Stimulated activated CD8-positive, alpha-beta memory T cell treated with anti-CD3 and anti-CD28 coated beads, Interleukin-7, amount 100 ng/mL, for 24 hours (primary cell): ENCODE data around the gene COL24A1.
"Not testable (repeated sequence)": the region's sequence is repeated elsewhere in the genome, so short reads cannot be mapped to it uniquely, and the experiment has no call there.

Source experiments
- DNase-seq: peaks from one replicate; pipeline ENCODE4 v3.0.0-alpha.2; 2020; ENCODE audit warnings: low read depth

Gene COL24A1

GRCh38 chr1:85888921-85889320 lies 267.7 kb downstream of the COL24A1 start:
- no peak for DNase-seq

DNA sequence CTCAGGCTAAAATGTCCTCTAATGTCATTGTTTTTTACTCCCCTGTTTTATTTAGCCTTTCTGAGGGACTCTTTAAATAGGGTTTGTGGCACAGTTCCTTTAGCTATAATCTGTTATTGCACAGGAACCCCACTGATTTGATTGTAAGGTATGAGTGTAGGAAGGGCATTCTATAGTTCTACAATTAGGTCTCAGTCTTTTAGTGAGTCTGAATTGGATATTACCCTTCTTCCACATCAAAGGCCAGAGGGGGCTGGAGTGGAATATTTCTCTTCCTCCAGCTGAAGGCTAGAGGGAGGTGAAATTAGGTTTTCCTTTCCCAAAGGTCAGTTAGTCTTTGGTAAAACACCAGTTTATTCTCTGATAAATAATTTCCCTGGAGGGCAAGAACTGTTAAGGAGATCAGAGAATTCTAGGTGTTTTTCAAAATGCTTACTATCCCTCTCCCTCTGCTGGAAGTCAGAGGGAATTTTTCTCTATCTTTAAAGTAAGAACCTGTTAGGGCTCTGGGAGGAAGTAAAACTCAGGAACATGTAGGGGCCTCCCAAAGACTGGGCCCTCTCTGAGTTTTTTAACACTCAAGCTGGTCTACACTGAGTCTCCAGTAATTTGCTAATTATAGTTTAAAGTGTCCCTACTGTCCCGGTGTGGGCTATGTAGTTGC lies 272.1 kb downstream of the COL24A1 start:
- DNase-seq: no peak

- no peak for DNase-seq
Measured at GRCh38 chr1:85867189-85867588, 289.4 kb downstream of the COL24A1 start.

DNA sequence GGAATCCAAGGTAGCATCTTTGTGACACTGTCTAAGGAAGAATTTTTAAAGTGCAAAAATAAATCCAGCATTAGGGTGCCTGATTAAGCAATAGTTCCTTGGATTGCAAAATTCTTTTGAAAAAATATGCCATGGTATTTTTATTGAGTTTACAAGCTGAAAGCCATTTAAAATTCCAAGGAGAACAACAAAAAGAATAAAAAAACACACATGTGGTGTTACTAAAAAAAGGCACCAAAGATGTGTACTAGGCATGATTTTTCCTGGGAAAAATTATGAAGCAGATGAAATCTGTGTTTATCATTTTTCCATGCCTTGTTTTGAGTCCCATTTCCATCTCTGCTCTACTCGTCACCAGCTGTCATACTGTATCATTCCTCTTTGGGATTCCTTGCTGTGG lies 291.4 kb downstream of the COL24A1 start:
- no peak for DNase-seq

- no peak for DNase-seq
Measured at GRCh38 chr1:85864727-85865126, 291.8 kb downstream of the COL24A1 start.

GRCh38 chr1:85863639-85864038 lies 292.9 kb downstream of the COL24A1 start:
- DNase-seq: not testable (repeated sequence)

- no peak for DNase-seq
Measured at GRCh38 chr1:85862456-85862855, 294.1 kb downstream of the COL24A1 start.

DNA sequence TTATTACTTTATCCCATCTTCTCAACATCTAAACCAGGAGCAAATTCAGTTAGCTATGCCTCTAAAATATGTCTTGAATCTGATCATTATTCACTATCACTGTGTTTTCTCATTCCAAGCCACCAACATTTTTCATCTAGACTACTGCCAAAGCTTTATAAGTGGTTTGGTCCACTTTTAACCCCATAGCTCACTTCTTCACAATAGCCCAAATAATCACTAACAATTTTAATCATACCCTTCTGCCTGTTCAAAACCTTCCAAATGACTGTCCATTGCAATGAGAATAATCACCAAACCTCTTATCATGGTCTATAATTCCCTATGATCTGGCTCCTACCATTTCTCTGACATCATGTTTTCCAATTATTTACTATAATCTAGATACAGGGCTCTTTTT lies 298.6 kb downstream of the COL24A1 start:
- no peak for DNase-seq

DNA sequence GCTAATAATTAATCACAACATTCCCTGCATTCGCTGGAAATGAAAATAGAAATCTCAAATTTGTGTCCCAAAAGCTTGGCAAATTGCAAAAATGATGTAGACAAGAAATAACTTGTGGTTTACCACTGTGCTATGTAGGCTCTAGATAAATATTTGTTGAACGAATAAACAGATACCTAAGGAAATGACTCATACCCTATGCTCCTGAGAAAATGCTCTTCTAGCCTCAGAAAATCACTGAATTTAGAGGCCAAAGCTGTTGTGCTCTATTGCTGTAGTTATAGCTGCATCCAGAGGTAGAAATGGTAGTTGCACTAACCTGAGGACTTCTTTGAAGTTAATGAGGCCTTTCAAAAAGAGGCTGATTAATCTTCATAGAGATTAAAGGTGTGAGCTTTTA lies 306.3 kb downstream of the COL24A1 start:
- DNase-seq: no peak

DNA sequence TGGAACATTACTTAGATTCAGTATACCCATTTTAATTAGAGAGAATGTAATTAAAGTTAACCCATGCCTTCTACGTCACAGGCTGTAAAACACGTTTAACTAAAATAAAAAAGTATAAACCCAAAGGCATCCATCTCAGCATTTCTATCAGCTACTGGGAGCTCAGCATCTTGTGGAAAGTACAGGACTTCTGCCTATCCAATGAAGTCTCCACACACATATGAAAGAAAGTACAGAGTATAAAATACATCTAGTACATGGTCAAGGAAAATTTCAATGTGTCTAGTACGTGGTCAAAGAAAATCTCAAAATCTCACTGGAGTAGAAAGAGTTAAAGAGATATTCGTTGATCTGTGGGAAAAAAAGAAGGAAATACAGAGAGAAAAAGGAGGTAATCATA lies 306.9 kb downstream of the COL24A1 start:
- DNase-seq: no peak

DNA sequence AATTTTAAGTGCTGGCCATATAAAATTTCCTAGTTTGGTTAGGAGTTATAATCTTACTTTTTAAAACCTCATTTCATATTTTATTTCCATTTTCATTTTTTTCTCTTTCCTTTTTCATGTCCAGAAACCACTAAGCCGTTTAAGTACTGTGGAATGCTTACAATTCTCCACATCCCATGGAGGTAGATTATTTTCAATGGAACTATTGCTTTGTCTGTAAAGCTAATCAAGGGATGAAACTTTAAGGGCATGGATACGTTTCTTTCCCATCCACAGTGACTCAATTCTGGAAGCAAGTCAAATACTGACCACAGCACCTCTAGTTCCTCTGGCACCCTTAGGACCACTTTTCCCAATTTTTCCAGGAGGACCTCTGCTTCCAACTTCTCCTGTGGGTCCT lies 309.2 kb downstream of the COL24A1 start:
- DNase-seq: no peak

DNA sequence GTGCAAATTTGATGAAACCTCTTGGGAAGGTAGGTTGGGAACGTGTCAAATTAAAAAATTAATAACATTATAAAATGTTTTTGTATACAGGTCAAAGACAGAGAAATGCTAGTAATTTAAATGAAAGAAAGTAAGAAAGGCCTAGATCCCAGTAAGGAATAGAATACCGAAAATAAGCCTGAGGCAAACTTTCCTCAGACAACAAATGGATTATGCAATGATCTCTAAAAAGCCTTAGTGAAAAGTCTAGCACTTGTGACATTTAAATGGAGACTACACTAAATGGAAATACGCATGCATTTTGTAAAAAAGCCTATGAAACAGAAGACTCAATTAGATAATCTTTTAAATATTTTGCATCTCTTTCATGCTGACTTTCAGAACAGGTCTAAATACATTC lies 309.9 kb downstream of the COL24A1 start:
- no peak for DNase-seq

DNA sequence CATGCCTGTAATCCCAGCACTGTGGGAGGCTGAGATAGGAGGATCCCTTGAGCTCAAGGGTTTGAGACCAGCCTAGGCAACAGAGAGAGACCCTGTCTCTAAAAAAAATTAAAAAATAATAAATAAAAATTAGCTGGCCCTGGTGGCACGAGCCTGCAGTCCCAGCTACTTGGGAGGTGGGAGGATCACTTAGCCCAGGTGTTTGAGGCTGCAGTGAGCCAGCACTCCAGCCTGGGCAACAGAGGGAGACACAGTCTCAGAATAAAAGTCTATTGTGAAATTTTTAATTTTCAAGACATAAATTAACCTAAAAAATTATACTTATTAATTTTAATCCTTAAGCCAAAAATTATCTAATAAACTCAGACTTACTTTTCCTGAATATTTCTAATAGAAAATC lies 317.1 kb downstream of the COL24A1 start:
- no peak for DNase-seq

DNA sequence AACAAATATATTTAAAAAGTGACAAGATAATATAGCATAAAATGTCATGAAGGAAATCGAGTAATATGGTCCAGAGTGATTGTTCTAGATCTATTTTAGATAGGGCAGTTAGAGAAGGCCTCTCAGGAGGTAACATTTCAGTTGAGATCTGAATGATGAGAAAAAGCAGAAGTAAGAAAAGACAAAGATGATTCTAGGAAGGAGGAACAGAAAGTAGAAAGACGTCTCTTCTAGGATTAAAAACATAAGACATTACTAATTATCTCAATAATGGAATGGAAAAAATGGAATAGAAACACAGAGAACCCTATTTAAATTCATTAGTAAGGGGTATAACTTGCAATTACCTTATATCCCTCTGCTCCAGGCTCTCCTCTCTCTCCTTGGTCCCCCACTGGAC lies 318.3 kb downstream of the COL24A1 start:
- no peak for DNase-seq

- no peak for DNase-seq
Measured at GRCh38 chr1:85836736-85837135, 319.8 kb downstream of the COL24A1 start.

DNA sequence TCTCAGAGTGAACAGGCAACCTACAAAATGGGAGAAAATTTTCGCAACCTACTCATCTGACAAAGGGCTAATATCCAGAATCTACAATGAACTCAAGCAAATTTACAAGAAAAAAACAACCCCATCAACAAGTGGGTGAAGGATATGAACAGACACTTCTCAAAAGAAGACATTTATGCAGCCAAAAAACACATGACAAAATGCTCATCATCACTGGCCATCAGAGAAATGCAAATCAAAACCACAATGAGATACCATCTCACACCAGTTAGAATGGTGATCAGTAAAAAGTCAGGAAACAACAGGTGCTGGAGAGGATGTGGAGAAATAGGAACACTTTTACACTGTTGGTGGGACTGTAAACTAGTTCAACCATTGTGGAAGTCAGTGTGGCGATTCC lies 323.4 kb downstream of the COL24A1 start:
- DNase-seq: not testable (repeated sequence)

DNA sequence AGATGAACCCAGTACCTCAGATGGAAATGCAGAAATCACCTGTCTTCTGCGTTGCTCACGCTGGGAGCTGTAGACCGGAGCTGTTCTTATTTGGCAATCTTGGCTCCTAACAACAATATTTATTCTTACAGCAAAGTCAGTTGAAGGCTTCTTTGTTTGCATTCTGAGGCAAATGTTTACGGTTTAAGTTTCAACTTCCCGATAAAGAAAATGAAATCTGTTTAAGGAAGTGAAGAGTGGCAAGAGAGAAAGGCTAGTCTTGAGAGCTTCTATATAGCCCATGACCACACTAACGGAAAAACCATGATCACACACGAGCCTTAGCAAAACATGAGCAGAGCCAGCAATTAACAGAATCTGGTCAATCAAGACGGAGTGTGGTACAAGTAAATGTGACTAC lies 325.7 kb downstream of the COL24A1 start:
- no peak for DNase-seq

- DNase-seq: no peak
Measured at GRCh38 chr1:85824066-85824840, 332.3 kb downstream of the COL24A1 start.

GRCh38 chr1:85822696-85823095 lies 333.9 kb downstream of the COL24A1 start:
- DNase-seq: no peak

DNA sequence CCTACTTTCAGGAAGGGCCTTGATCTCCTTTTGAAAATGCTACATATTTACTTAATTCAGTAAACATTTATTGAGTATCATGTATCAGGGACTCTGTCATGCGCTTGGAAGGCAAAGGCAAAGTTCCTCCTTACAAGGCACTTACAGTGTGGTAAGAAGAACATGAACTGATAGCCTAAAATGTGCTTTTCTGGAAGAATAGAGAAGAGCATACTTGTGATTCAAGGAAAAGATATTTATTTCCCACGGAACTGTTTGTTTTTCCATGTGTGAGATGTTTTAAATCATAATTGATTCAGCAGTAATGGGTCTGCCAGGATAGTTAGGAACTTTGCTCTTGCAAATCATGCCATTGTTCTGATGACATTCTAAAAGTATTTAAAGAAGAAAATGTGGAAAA lies 338.2 kb downstream of the COL24A1 start:
- DNase-seq: no peak

DNA sequence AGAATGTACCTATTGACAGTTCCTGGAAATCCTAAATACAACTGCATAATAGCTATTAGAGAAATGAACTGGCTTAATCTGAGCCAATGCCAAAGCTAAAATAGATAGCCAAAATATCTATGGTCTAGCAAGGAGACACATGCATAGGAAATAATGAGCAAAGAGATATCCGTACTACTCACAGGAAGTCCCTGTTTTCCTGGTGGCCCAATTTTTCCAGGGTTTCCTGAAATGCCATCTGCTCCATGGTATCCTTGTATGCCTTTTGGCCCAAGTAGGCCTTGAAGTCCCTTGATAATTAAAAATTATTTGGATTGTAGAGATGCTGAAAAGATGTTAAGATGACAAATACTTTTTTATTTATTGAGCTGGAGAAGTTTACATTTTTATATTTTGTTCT lies 340.0 kb downstream of the COL24A1 start:
- DNase-seq: no peak

- DNase-seq: no peak
Measured at GRCh38 chr1:85815906-85816305, 340.7 kb downstream of the COL24A1 start.

GRCh38 chr1:85806236-85806965 lies 350.2 kb downstream of the COL24A1 start:
- DNase-seq: no peak
